ENCODE measurements around the gene CCDC102A.
"Not testable (repeated sequence)": the region's sequence is repeated elsewhere in the genome, so short reads cannot be mapped to it uniquely, and the experiment has no call there.

The CCDC102A gene

GRCh38 chr16:57510016-57510871 is 26.1 kb downstream of the CCDC102A start:
- DNase-seq = no peak
- intact Hi-C loops (cut with DNase I) = no loop called here

DNA sequence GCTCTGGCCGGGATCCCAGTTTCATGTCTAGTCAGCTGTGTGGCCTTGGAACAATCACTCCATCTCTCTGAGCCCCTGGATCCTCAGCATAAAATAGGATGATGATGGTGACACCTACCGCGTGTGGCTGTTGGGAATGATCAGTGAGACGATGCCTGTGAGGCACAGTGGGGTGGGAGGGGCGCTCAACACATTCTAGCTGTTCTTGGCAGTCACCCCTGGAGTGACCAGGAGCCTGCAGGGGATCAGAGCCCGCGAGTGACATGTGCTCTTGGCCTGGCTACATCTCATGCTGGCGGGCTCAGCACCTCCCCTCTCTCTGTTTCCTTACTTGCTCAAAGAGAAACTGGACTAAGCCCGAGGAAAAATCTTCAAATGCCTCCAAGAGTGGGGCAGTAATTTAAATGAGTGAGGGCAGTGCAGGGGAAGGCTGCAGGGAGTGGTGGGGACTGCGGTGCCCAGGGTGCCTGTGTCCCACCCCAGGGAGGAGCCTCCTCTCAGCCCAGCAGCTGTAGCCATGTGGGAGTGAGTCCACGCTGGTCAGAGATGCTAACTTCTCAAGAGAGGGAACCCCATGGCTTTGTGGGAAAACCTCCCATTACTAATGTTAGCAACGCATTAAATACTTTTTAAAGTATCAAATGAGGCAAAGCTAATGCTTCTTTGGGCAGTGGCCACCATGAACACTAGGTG is 27.0 kb downstream of the CCDC102A start:
- intact Hi-C loops (cut with DNase I) = no loop called here
- no peak for DNase-seq

DNA sequence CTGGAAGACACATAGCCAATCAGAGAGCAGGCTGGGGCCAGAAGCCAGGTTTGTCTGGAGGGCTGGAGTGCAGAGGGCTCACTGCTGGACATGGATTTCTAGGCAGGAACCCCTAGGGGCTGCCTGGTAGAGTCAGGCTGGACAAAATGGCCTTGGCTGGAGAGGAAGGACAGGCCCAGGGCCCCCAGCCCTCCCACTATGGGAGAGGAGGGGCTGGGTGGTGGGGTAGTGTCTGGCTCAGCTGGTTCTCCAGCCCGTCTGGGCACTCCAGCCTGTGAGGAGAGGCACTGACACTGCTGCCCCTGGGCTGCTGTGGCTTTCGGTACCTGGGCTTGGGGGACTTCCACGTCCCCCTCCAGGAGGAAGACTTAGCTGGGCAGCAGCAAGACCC is 28.3 kb downstream of the CCDC102A start:
- no peak for DNase-seq
- intact Hi-C loops (cut with DNase I) = no loop called here

- intact Hi-C loops (cut with DNase I) = no loop called here
- DNase-seq = no peak
Measured at GRCh38 chr16:57507136-57508034, 29.0 kb downstream of the CCDC102A start.

DNA sequence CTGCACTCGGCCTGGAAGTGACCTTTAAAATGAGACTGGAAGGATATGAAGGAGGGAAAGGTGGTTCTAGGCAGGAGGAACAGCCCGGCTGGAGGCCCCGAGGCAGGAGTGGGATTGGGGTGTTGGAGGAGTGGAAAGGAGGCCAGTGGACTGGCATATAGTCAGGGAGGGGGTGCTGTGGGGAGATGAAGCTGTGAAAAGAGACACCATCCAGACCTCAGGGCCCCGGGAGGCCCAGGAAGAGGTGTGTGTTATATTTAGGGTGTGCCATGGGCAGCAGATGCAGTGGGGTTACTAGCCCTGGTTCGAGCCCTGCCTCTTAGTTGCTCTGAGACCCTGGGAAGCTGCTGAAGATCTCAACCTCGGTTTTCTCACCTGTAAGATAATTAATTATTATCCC is 31.2 kb downstream of the CCDC102A start:
- no peak for DNase-seq
- intact Hi-C loops (cut with DNase I) = no loop called here

DNA sequence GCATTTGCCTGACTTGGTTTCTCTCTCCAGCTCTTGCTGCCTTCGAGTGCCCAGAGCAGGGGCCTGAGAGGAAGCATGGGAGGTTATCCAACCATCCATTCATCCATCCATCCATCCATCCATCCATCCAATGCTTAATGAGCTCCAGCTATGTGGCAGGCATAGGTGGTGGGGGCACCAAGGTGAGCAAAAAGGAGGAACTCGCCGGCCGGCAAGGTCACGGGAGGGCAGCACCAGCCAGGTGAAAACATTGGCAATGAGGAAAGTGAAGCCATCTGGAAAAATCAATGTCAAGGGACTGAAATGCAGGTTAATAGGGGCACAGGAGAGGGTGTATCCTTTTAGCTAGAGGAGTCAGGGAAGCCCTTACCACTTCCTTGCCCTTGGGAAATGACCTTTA is 31.9 kb downstream of the CCDC102A start:
- intact Hi-C loops (cut with DNase I) = no loop called here
- no peak for DNase-seq

DNA sequence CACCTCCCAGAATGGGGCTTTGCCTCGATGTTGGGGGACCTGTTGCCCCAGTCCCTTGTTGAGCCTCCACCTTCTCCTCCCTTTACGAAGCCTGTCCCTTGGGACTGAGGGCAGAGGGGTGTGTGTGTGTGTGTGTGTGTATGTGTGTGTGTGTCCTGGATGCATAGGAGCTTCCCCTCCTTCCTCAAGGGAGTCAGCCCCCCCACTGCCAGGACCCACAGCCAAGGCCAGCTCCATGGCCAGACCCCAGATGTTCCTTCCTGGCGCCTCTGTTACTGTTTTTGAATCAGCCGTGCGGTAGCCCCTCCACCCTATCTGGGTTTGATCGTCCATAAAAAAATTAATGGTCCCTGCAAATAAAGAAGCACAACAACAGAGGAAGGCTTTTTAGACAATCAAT is 32.4 kb downstream of the CCDC102A start:
- no peak for DNase-seq

DNA sequence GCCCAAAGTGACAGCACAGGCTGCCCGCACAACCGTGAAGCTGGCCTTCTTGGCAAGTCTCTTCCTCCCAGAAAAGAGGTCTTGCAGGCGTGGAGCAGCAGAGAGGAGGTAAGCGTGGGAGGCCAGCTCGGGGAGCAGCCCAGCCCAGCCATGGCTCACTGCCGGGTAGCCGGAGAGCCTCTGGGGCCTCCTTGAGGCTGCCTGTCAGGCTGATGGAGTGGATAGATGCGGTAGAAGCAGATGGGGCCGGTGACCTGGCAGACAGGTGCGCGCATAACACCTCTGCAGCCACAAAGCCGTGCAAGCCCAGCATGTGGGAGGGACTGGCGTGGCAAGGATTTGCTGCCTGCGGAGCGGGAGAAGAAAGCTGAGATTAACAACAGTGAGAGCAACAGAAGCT is 33.0 kb downstream of the CCDC102A start:
- no peak for DNase-seq
- intact Hi-C loops (cut with DNase I) = no loop called here

More for the DNA sequence above, 32.4 kb downstream of the CCDC102A start:
- intact Hi-C loops (cut with DNase I) = no loop called here

GRCh38 chr16:57502048-57502775 is 34.2 kb downstream of the CCDC102A start:
- intact Hi-C loops (cut with DNase I) = no loop called here
- DNase-seq = no peak

GRCh38 chr16:57501492-57501891 is 34.9 kb downstream of the CCDC102A start:
- intact Hi-C loops (cut with DNase I) = no loop called here
- DNase-seq = no peak

GRCh38 chr16:57500578-57501111 is 35.7 kb downstream of the CCDC102A start:
- DNase-seq = no peak
- intact Hi-C loops (cut with DNase I) = no loop called here

GRCh38 chr16:57499941-57500340 is 36.4 kb downstream of the CCDC102A start:
- intact Hi-C loops (cut with DNase I); DNase-seq: not testable (repeated sequence)

DNA sequence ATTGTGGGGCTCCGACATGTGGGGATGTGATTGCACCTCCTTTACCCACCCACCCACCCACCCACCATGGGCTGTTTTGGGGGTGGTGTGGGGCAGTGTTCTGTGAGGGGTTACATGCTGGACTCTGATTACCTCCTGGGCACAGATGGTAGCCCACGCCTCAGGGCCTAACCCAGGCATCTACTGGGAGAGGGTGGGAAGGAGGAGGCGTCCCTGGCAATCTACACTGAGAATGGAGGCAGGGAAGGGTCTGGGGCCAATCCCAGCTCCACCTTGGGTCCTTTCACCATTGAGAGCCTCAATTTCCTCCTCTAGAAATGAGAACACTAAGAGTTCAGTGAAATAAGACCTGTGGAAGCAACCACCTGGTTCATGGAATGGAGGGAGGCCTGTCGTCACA is 38.3 kb downstream of the CCDC102A start:
- no peak for DNase-seq

DNA sequence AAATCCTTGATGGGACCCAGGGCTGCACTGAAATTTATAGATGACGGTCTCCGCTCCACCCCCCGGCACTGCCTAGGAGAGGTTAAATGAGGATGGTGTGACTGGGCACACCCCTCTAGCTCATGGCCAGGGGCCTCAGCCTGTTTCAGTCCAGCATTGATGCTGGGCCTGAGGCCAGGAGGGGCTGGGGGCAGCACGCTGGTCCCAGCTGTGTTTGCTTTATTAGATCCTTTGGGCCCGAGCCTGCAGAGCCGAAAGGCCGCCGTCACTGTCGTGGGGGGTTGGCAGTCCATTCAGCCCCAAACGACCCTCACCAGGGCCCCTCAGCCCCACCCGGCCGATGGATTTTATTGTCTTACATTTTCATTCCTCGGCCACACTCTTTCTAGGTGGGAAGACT is 39.2 kb downstream of the CCDC102A start:
- intact Hi-C loops (cut with DNase I) = no loop called here
- DNase-seq = no peak

More for the DNA sequence above, 38.3 kb downstream of the CCDC102A start:
- intact Hi-C loops (cut with DNase I) = no loop called here

DNA sequence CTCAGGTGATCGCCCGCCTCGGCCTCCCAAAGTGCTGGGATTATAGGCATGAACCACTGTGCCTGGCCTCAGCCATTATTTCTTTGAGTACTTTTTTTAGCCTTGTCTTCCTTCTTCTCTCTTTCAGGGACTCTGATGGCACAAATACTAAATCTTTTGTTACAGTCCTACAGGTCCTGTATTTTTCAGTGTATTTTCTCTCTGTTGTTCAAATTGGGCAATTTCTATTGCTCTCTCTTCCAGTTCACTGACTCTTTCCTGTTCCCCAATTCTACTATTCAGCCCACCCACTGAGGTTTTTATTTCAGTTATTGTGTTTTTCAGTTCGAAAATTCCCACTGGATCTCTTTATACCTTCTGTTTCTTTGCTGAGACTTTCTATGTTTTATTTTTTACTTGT is 42.6 kb downstream of the CCDC102A start:
- intact Hi-C loops (cut with DNase I) = no loop called here

GRCh38 chr16:57489229-57489628 is 47.1 kb downstream of the CCDC102A start:
- intact Hi-C loops (cut with DNase I) = no loop called here

More for the DNA sequence above, 42.6 kb downstream of the CCDC102A start:
- no peak for DNase-seq

DNA sequence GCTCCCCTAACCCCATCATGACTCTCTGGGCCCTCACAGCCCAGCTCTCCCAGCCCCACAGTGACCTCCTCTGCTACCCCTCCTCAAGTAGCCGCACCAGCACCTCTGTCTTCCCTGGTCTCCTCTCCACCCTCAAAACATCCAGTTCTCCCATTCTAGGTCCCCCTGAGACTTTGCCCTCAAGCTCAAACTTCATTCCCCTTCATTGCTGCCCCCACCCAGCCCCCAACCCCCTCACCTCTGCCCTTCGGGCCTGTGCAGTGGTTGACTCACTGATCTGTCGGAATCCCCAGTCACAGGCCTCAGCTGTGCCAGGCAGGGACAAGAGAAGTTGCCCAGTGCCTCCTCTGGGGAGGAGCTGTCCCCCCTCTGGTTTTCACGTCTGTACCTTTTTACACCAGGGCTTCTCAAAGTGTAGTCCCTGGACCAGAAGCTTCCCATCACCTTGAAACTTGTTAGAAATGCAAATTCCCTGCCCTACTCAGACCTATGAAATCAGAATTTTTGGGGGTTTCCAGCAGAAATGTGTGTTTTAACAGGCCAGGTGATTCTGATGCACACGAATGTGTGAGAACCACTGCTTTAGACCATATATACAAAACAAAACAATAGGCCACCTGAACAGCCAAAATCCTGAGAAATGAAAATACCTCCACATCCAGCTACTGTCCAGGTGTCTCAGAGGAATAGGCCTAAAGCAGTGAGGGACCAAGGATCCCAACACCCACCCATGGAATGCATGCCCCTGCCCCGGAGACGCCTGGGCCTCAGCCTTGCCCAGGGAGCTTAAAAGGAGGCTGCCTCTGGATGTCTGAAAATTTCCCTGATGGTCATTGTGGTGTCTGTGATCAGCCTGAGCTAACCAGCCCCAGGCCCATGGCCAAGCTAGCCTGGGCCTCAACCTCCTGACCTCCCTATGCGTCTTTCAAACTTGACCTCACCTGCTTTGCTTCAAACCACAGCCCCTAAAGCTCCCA is 49.2 kb downstream of the CCDC102A start:
- DNase-seq = no peak
- intact Hi-C loops (cut with DNase I) = no loop called here

More at GRCh38 chr16:57489229-57489628, 47.1 kb downstream of the CCDC102A start:
- DNase-seq = no peak

All from head of caudate nucleus (tissue), 42 donors.